Fibroblast of skin of back (primary cell): Measurements from ENCODE around the gene KRTAP20-4.

Experiments used
- DNase-seq: peaks from one replicate; pipeline ENCODE4 v3.0.0-alpha.2; 2013

The KRTAP20-4 gene

DNA sequence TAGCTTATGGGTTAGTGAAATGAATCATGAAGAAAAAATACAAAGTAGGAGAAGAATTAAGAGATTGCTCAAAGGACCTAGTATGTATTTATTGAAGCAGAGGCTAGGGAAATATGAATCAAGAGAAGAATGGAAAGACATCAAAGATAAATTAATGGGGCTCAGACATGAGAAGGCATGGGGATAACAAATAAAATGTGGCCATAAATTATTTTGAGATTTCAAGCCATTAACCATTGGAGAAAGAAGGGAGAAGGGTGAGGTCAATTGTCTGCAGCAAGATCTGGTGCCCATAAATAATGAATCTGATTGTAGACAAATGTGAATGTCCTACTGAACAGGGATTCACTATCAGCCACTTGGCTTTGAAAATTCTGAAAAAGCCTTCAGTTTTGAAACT, 32.5 kb downstream of the KRTAP20-4 start:
- no peak for DNase-seq

DNA sequence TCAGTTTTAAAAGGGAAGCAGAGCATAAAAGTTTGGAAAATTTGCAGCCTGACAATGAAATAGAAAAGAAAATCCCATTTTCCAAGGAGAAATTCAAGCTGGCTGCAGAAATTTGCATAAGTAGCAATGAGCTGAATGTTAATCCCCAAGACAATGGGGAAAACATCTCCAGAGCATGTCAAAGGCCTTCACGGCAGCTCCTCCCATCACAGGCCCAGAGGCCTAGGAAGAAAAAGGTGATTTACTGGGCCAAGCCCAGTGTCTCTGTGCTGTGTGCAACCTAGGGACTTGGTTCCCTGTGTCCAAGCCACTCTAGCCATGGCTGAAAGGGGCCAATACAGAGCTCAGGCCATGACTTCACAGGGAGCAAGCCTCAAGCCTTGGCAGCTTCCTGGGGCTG, 48.3 kb downstream of the KRTAP20-4 start:
- no peak for DNase-seq
